Keratinocyte (primary cell): ENCODE measurements around the gene ADAMTSL1. TPM values are rescaled to one million over a fixed set of nuclear protein-coding genes. Genes with fewer than 3 reads are reported as not detected.

Source experiments
- DNase-seq: peaks from one replicate; pipeline ENCODE4 v3.0.0-alpha.2; 2011; ENCODE audit warnings: low read depth, missing footprints, low spot score
- FAIRE-seq: peaks from 2 replicates; lab custom pipeline; 2011; peaks lifted over from hg19 to GRCh38; lab: Jason Lieb, UNC
- H2AFZ ChIP-seq: 2 replicates; pipeline ENCODE4 v1.6.0; 2012; ENCODE audit warnings: low read length, control low read depth, inconsistent platforms; ENCODE audit not compliant: control insufficient read depth
- H3K27ac ChIP-seq: 2 replicates; pipeline ENCODE4 v1.5.1; 2011; ENCODE audit warnings: low read length; ENCODE audit not compliant: control insufficient read depth, insufficient read depth
- H3K27me3 ChIP-seq: 3 replicates; pipeline ENCODE4 v1.6.0; 2011; ENCODE audit warnings: low read length; ENCODE audit not compliant: control insufficient read depth, insufficient read depth; ENCODE audit errors: extremely low read depth
- H3K36me3 ChIP-seq, 2 experiments: 2 replicates in 1 of 2; 3 replicates in 1 of 2; pipeline ENCODE4 v1.5.1; 2011; ENCODE audit warnings: low read length in 2 of 2, mild to moderate bottlenecking in 1 of 2; ENCODE audit not compliant: control insufficient read depth in 2 of 2, insufficient read depth in 2 of 2; ENCODE audit errors: extremely low read depth in 1 of 2
- H3K4me1 ChIP-seq: 3 replicates; pipeline ENCODE4 v1.5.1; 2011; ENCODE audit warnings: low read length; ENCODE audit not compliant: control insufficient read depth, insufficient read depth; ENCODE audit errors: extremely low read depth
- H3K4me2 ChIP-seq: 3 replicates; pipeline ENCODE4 v1.6.0; 2011; ENCODE audit warnings: low read depth, low read length; ENCODE audit not compliant: control insufficient read depth, insufficient read depth; ENCODE audit errors: extremely low read depth
- H3K4me3 ChIP-seq, 3 experiments: fragments of 200-600 bp in 1 of 3; sonication (generic) in 1 of 3; 2 replicates in 2 of 3; 3 replicates in 1 of 3; pipeline ENCODE4 v1.5.1; 2011 to 2016; ENCODE audit warnings: low read length in 3 of 3, mild to moderate bottlenecking in 3 of 3, control low read depth in 2 of 3, inconsistent platforms in 1 of 3, low read depth in 1 of 3, mixed read lengths in 1 of 3, mixed run types in 1 of 3, moderate library complexity in 1 of 3; ENCODE audit not compliant: control insufficient read depth in 2 of 3, insufficient read depth in 2 of 3; ENCODE audit errors: extremely low read depth in 1 of 3
- H3K79me2 ChIP-seq: 2 replicates; pipeline ENCODE4 v1.6.0; 2012; ENCODE audit warnings: low read length; ENCODE audit not compliant: control insufficient read depth, insufficient read depth
- H3K9ac ChIP-seq: 3 replicates; pipeline ENCODE4 v1.6.0; 2011; ENCODE audit warnings: low read length; ENCODE audit not compliant: control insufficient read depth, insufficient read depth; ENCODE audit errors: extremely low read depth
- H3K9me1 ChIP-seq: 3 replicates; pipeline ENCODE4 v1.6.0; 2011; ENCODE audit warnings: low read length; ENCODE audit not compliant: control insufficient read depth, insufficient read depth; ENCODE audit errors: extremely low read depth
- H3K9me3 ChIP-seq: 2 replicates; pipeline ENCODE4 v1.5.1; 2012; ENCODE audit warnings: low read depth, low read length; ENCODE audit not compliant: control insufficient read depth
- H4K20me1 ChIP-seq: 3 replicates; pipeline ENCODE4 v1.6.0; 2011; ENCODE audit warnings: low read length; ENCODE audit not compliant: control insufficient read depth, insufficient read depth; ENCODE audit errors: extremely low read depth
- EZH2 ChIP-seq: IDR thresholded peaks from one replicate; pipeline ENCODE4 v1.6.1; 2012; ENCODE audit warnings: inconsistent platforms, mild to moderate bottlenecking, low read length, moderate library complexity
- dilution Hi-C: fragments of 300-500 bp; cut with MboI; formaldehyde crosslinking; loops from one replicate; pipeline ENCODE4 v1.7.0; 2020; ENCODE audit warnings: low sequenced_read_pairs; ENCODE audit not compliant: extremely low pct_ligation_motif_present
- polyA plus RNA-seq, 5 experiments: library from polyadenylated mRNA; depleted of rRNA in 3 of 5; stranded (reverse) in 3 of 5; stranded (forward) in 1 of 5; unstranded in 1 of 5; fragments of >200 nt; gene quantifications; 1 replicate in 1 of 5; 2 replicates in 3 of 5; 3 replicates in 1 of 5; pipeline versions ENCODE4 v1.2.1 to v1.2.3, GENCODE V29; 2011 to 2012; ENCODE audit warnings: missing spikeins in 2 of 5, low read depth in 1 of 5, low replicate concordance in 1 of 5
- TF ChIP-seq, protein P1 (sequence below), 3 experiments: IDR thresholded peaks in 1 of 3; conservative IDR thresholded peaks in 1 of 3; optimal IDR thresholded peaks in 1 of 3; 2 replicates in 2 of 3; 3 replicates in 1 of 3; pipeline versions ENCODE3 to v1.5.1; 2011; ENCODE audit warnings: low read length in 3 of 3, mild to moderate bottlenecking in 3 of 3, moderate library complexity in 2 of 3, control low read depth in 1 of 3, inconsistent platforms in 1 of 3; ENCODE audit not compliant: insufficient read depth in 2 of 3; ENCODE audit errors: extremely low read depth in 1 of 3

The ADAMTSL1 gene
- polyA plus RNA-seq, 1 donor (not counting 4 experiments of a cell fraction or from before 2014, with no cell fraction given) = 1.1 TPM

GRCh38 chr9:18536554-18536953, 62.6 kb downstream of the ADAMTSL1 start:
- no peak overlapping the region for H3K9ac ChIP-seq
- H3K9me1 ChIP-seq = no peaks in the 10 kb centered on the region
- no peak overlapping the region for H3K4me2 ChIP-seq
- H4K20me1 ChIP-seq = no peaks in the 10 kb centered on the region
- H3K9me3 ChIP-seq = peaks cover 6% of the 10 kb centered on the region
- no peaks in the 10 kb centered on the region for H3K79me2 ChIP-seq
- no peak for DNase-seq
- no peak overlapping the region for H3K4me3 ChIP-seq
- no peaks in the 10 kb centered on the region for H3K36me3 ChIP-seq
- H3K4me1 ChIP-seq = no peaks in the 10 kb centered on the region
- no peak overlapping the region for H2AFZ ChIP-seq
- H3K27me3 ChIP-seq = no peaks in the 10 kb centered on the region
- no peak for TF ChIP-seq EZH2
- TF ChIP-seq, protein P1, sequence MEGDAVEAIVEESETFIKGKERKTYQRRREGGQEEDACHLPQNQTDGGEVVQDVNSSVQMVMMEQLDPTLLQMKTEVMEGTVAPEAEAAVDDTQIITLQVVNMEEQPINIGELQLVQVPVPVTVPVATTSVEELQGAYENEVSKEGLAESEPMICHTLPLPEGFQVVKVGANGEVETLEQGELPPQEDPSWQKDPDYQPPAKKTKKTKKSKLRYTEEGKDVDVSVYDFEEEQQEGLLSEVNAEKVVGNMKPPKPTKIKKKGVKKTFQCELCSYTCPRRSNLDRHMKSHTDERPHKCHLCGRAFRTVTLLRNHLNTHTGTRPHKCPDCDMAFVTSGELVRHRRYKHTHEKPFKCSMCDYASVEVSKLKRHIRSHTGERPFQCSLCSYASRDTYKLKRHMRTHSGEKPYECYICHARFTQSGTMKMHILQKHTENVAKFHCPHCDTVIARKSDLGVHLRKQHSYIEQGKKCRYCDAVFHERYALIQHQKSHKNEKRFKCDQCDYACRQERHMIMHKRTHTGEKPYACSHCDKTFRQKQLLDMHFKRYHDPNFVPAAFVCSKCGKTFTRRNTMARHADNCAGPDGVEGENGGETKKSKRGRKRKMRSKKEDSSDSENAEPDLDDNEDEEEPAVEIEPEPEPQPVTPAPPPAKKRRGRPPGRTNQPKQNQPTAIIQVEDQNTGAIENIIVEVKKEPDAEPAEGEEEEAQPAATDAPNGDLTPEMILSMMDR (optimal IDR thresholded peaks at IDR 0.05 in 1 of 3, IDR thresholded peaks at IDR 0.05 in 1 of 3, conservative IDR thresholded peaks at IDR 0.05 in 1 of 3; ENCODE audit: extremely low read depth in 1 of 3, insufficient read depth in 2 of 3, low read length in 3 of 3) = no peak
- no peak for FAIRE-seq
- H3K27ac ChIP-seq = no peak overlapping the region
- dilution Hi-C loops = no loop called here

- DNase-seq (no peak), FAIRE-seq (no peak)
- no peaks in the 10 kb centered on the region for H3K27me3 ChIP-seq
- H4K20me1 ChIP-seq = no peaks in the 10 kb centered on the region
- peaks cover 6% of the 10 kb centered on the region for H3K9me3 ChIP-seq
- no peak overlapping the region for H2AFZ ChIP-seq
- no peaks in the 10 kb centered on the region for H3K79me2 ChIP-seq
- H3K36me3 ChIP-seq = no peaks in the 10 kb centered on the region
- peaks cover 15% of the 10 kb centered on the region for H3K4me1 ChIP-seq
- H3K9ac ChIP-seq = no peak overlapping the region
- H3K4me2 ChIP-seq = no peak overlapping the region
- H3K27ac ChIP-seq = no peak overlapping the region
- no peak for TF ChIP-seq EZH2
- TF ChIP-seq, protein P1 (optimal IDR thresholded peaks at IDR 0.05 in 1 of 3, IDR thresholded peaks at IDR 0.05 in 1 of 3, conservative IDR thresholded peaks at IDR 0.05 in 1 of 3; ENCODE audit: extremely low read depth in 1 of 3, insufficient read depth in 2 of 3, low read length in 3 of 3) = no peak
- no peaks in the 10 kb centered on the region for H3K9me1 ChIP-seq
- no peak overlapping the region for H3K4me3 ChIP-seq
- dilution Hi-C loops = no loop called here
Observed at GRCh38 chr9:18539203-18539693, 65.3 kb downstream of the ADAMTSL1 start.
